Measurements from ENCODE around the gene LRRC8B.
"Not testable (repeated sequence)": the region's sequence is repeated elsewhere in the genome, so short reads cannot be mapped to it uniquely, and the experiment has no call there.

DNA sequence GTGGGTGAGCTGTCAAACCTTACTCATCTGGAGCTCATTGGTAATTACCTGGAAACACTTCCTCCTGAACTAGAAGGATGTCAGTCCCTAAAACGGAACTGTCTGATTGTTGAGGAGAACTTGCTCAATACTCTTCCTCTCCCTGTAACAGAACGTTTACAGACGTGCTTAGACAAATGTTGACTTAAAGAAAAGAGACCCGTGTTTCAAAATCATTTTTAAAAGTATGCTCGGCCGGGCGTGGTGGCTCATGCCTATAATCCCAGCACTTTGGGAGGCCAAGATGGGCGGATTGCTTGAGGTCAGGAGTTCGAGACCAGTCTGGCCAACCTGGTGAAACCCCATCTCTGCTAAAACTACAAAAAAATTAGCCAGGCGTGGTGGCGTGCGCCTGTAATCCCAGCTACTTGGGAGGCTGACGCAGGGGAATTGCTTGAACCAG, 68.3 kb downstream of the LRRC8B start:
- not testable (repeated sequence) for TF ChIP-seq RFX5 (IDR thresholded peaks at IDR 0.05; ENCODE audit: low read length); SMC3 (IDR thresholded peaks at IDR 0.05; ENCODE audit: low read depth, low read length); JUND (IDR thresholded peaks at IDR 0.05); NRF1 (IDR thresholded peaks at IDR 0.05; ENCODE audit: low read depth, low read length); NFIC (IDR thresholded peaks at IDR 0.05; ENCODE audit: borderline replicate concordance); FOXJ3 (CRISPR knock-in tag; IDR thresholded peaks at IDR 0.05); POLR2AphosphoS5 (IDR thresholded peaks at IDR 0.05; ENCODE audit: low read depth, low read length); MEF2A (IDR thresholded peaks at IDR 0.05; ENCODE audit: borderline replicate concordance, low read depth); EP300 (IDR thresholded peaks at IDR 0.05; ENCODE audit: borderline replicate concordance in 1 of 2, low read depth in 1 of 2, low read length in 1 of 2); EZH2phosphoT487 (IDR thresholded peaks at IDR 0.05; ENCODE audit: borderline replicate concordance, low read depth)
- TF ChIP-seq, protein P1, sequence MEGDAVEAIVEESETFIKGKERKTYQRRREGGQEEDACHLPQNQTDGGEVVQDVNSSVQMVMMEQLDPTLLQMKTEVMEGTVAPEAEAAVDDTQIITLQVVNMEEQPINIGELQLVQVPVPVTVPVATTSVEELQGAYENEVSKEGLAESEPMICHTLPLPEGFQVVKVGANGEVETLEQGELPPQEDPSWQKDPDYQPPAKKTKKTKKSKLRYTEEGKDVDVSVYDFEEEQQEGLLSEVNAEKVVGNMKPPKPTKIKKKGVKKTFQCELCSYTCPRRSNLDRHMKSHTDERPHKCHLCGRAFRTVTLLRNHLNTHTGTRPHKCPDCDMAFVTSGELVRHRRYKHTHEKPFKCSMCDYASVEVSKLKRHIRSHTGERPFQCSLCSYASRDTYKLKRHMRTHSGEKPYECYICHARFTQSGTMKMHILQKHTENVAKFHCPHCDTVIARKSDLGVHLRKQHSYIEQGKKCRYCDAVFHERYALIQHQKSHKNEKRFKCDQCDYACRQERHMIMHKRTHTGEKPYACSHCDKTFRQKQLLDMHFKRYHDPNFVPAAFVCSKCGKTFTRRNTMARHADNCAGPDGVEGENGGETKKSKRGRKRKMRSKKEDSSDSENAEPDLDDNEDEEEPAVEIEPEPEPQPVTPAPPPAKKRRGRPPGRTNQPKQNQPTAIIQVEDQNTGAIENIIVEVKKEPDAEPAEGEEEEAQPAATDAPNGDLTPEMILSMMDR (IDR thresholded peaks at IDR 0.05) = not testable (repeated sequence)
